KMS-11 (cell line): Measurements from ENCODE around the gene PLN.

Experiments used
- H2AFZ ChIP-seq: fragments of 200-600 bp; sonication (generic); 2 replicates; pipeline ENCODE4 v1.6.1; 2016; ENCODE audit warnings: antibody characterized with exemption, mixed run types, low read depth
- H3K27ac ChIP-seq: fragments of 200-600 bp; sonication (generic); 2 replicates; pipeline ENCODE4 v1.6.1; 2016; ENCODE audit warnings: mild to moderate bottlenecking, mixed run types
- H3K27me3 ChIP-seq: fragments of 200-600 bp; sonication (generic); 2 replicates; pipeline ENCODE4 v1.6.1; 2017; ENCODE audit warnings: mild to moderate bottlenecking, low read depth, mixed run types, moderate library complexity; ENCODE audit not compliant: insufficient read depth
- H3K36me3 ChIP-seq: fragments of 200-600 bp; sonication (generic); 2 replicates; pipeline ENCODE4 v1.6.1; 2017; ENCODE audit warnings: mild to moderate bottlenecking, mixed run types; ENCODE audit not compliant: insufficient read depth
- H3K4me1 ChIP-seq: fragments of 200-600 bp; sonication (generic); 2 replicates; pipeline ENCODE4 v1.6.1; 2016; ENCODE audit warnings: mild to moderate bottlenecking, low read depth, mixed run types; ENCODE audit not compliant: poor library complexity, severe bottlenecking
- H3K4me2 ChIP-seq: fragments of 200-600 bp; sonication (generic); 2 replicates; pipeline ENCODE4 v1.7.0; 2016; ENCODE audit warnings: mild to moderate bottlenecking, mixed run types
- H3K4me3 ChIP-seq: fragments of 200-600 bp; sonication (generic); IDR thresholded peaks from 2 replicates; pipeline ENCODE4 v1.6.1; 2017; ENCODE audit warnings: low read depth, low read length, mixed read lengths; ENCODE audit not compliant: insufficient read depth
- H3K79me2 ChIP-seq: fragments of 200-600 bp; sonication (generic); 2 replicates; pipeline ENCODE4 v1.6.1; 2016; ENCODE audit warnings: low read depth, mixed run types; ENCODE audit not compliant: insufficient read depth
- H3K9ac ChIP-seq: fragments of 200-600 bp; sonication (generic); 2 replicates; pipeline ENCODE4 v1.6.1; 2016; ENCODE audit warnings: mild to moderate bottlenecking, mixed run types
- H4K20me1 ChIP-seq: fragments of 200-600 bp; sonication (generic); 2 replicates; pipeline ENCODE4 v1.6.1; 2016; ENCODE audit warnings: mild to moderate bottlenecking, mixed run types; ENCODE audit not compliant: insufficient read depth
- TF ChIP-seq, protein P1 (sequence below): fragments of 200-600 bp; sonication (generic); conservative IDR thresholded peaks from 2 replicates; pipeline ENCODE4 v1.6.1; 2017; ENCODE audit warnings: low read depth, mild to moderate bottlenecking, antibody characterized with exemption, low read length, moderate library complexity, mixed read lengths

Gene PLN

DNA sequence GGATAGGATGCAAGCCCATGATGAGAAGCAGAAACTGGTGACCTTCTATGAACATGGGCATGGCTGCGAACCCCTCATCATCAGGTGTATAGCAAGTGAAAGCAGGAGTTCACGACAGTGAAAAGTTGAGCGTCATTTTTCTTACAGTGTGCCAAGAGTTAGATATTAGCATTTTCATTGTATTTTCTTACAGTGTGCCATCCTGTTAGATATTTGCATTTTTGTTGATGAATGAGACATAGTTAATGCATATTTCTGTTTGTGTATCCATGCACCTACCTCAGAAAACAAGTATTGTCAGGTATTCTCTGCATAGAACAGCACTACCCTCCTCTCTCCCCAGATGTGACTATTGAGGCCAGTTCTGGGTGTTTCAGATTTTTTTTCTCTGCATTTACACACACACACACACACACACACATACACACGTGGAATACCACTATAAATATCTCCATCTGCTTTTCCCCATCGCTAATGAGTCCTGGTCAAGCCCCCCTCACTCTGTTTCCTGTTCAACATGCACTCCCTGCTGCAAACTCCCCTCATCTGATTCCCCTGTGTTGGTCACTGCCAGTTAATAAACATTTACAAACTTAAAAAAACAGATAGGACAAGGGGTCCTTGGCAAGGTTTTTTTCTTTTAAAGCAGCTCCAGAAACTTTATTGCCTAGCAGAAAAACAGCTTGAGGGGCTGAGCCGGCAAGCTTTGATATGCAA is 41.7 kb downstream of the PLN start:
- TF ChIP-seq, protein P1, sequence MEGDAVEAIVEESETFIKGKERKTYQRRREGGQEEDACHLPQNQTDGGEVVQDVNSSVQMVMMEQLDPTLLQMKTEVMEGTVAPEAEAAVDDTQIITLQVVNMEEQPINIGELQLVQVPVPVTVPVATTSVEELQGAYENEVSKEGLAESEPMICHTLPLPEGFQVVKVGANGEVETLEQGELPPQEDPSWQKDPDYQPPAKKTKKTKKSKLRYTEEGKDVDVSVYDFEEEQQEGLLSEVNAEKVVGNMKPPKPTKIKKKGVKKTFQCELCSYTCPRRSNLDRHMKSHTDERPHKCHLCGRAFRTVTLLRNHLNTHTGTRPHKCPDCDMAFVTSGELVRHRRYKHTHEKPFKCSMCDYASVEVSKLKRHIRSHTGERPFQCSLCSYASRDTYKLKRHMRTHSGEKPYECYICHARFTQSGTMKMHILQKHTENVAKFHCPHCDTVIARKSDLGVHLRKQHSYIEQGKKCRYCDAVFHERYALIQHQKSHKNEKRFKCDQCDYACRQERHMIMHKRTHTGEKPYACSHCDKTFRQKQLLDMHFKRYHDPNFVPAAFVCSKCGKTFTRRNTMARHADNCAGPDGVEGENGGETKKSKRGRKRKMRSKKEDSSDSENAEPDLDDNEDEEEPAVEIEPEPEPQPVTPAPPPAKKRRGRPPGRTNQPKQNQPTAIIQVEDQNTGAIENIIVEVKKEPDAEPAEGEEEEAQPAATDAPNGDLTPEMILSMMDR: no peak

DNA sequence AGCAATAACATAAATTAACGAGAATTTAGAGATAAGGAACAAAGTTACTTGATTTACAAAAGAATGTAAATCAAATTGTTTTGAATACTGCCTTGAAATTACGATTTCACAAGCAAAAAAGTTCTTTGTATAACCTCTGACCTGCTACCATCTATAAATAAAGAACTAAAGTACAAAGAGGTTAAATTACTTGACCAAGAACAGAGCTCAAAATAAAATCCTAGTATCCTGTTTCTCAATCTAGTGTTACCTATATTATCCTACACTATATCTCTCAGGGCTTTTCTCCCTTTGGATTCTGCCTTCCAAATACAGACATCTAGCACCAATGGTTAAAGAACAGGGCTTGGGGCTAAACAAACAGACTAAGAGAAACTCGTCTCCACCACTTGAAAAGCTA is 43.8 kb downstream of the PLN start:
- no peaks in the 10 kb centered on the region for H4K20me1 ChIP-seq
- H3K79me2 ChIP-seq: no peaks in the 10 kb centered on the region
- H3K4me3 ChIP-seq: no peak overlapping the region

More for the DNA sequence above, 41.7 kb downstream of the PLN start:
- no peak overlapping the region for H3K4me2 ChIP-seq
- H3K9ac ChIP-seq: no peak overlapping the region
- H3K27ac ChIP-seq: no peak overlapping the region
- no peaks in the 10 kb centered on the region for H4K20me1 ChIP-seq
- no peaks in the 10 kb centered on the region for H3K4me1 ChIP-seq
- H3K27me3 ChIP-seq: no peaks in the 10 kb centered on the region
- no peaks in the 10 kb centered on the region for H3K36me3 ChIP-seq
- no peak overlapping the region for H3K4me3 ChIP-seq
- no peaks in the 10 kb centered on the region for H3K79me2 ChIP-seq
- no peak overlapping the region for H2AFZ ChIP-seq

DNA sequence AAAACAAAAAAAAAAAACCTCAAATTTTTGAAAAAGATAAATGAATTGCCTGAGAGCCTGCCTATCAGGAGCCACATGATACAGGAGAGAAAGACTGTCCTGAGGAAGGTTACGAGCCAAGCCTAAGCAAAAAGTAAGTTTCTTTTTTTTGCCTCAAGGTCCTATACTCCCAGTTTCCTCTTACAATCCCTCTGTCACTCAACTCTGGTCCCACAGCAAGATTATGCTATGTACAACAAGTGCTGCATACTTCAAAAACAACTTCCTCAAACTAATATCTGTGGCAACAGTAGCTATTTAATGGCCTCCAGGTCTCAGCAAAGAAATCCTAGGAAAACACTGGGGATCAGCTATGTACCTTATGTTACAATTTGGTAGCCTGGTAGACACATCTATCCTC is 46.8 kb downstream of the PLN start:
- Histone ChIP-seq H3K4me3 (no peak overlapping the region), H3K4me1 (no peaks in the 10 kb centered on the region), H3K79me2 (no peaks in the 10 kb centered on the region), H3K27ac (no peak overlapping the region), H3K4me2 (no peak overlapping the region), H3K36me3 (no peaks in the 10 kb centered on the region), H3K9ac (no peak overlapping the region), H3K27me3 (no peaks in the 10 kb centered on the region), H2AFZ (no peak overlapping the region), H4K20me1 (no peaks in the 10 kb centered on the region)
- TF ChIP-seq, protein P1: no peak

More for the DNA sequence above, 43.8 kb downstream of the PLN start:
- no peak overlapping the region for H3K9ac ChIP-seq
- H3K36me3 ChIP-seq: no peaks in the 10 kb centered on the region
- TF ChIP-seq, protein P1: no peak
- H3K4me1 ChIP-seq: no peaks in the 10 kb centered on the region
- no peaks in the 10 kb centered on the region for H3K27me3 ChIP-seq
- no peak overlapping the region for H3K27ac ChIP-seq
- no peak overlapping the region for H2AFZ ChIP-seq
- no peak overlapping the region for H3K4me2 ChIP-seq

DNA sequence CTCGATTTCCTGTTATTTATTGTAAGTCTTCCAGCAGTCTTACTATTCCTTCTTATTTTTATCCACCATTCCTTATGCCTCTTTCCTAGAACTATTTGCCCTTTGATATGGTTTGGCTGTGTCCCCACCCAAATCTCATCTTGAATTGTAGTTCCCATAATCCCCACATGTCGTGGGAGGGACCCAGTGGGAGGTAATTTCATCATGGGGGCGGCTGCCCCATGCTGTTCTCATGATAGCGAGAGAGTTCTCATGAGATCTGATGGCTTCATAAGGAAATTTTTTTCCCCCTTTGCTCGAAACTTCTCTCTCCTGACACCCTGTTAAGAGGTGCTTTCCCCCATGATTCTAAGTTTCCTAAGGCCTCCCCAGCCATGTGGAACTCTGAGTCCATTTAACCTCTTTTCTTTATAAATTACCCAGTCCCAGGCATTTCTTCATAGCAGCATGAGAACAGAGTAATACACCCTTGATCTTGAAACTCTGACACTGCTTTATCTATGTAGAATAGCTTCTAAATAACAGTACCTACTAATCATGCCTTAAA is 48.8 kb downstream of the PLN start:
- H3K4me3 ChIP-seq: no peak overlapping the region
- no peaks in the 10 kb centered on the region for H3K27me3 ChIP-seq
- TF ChIP-seq, protein P1: no peak
- no peak overlapping the region for H3K27ac ChIP-seq
- no peak overlapping the region for H3K9ac ChIP-seq
- no peaks in the 10 kb centered on the region for H4K20me1 ChIP-seq
- H3K36me3 ChIP-seq: no peaks in the 10 kb centered on the region
- H3K4me2 ChIP-seq: no peak overlapping the region
- no peak overlapping the region for H2AFZ ChIP-seq
- H3K4me1 ChIP-seq: no peaks in the 10 kb centered on the region
- H3K79me2 ChIP-seq: no peaks in the 10 kb centered on the region
